Ovary (tissue), 3 donors: Measurements from ENCODE around the gene PPT1.

Source experiments
- POLR2A ChIP-seq: fragments of 450-650 bp; IDR thresholded peaks from one replicate; pipeline ENCODE4 v1.6.1; 2017; ENCODE audit warnings: antibody characterized with exemption, mild to moderate bottlenecking, moderate library complexity
- TF ChIP-seq, protein P1 (sequence below), 3 donors: fragments of 450-650 bp in 2 of 3; fragments of 200-600 bp in 1 of 3; IDR thresholded peaks; one replicate each; pipeline versions ENCODE4 v1.5.1 to v1.8.0; 2016 to 2022; ENCODE audit warnings: antibody characterized with exemption in 3 of 3, mild to moderate bottlenecking in 1 of 3
- donor health status: DM: no; HTN: no; CAD: no.

DNA sequence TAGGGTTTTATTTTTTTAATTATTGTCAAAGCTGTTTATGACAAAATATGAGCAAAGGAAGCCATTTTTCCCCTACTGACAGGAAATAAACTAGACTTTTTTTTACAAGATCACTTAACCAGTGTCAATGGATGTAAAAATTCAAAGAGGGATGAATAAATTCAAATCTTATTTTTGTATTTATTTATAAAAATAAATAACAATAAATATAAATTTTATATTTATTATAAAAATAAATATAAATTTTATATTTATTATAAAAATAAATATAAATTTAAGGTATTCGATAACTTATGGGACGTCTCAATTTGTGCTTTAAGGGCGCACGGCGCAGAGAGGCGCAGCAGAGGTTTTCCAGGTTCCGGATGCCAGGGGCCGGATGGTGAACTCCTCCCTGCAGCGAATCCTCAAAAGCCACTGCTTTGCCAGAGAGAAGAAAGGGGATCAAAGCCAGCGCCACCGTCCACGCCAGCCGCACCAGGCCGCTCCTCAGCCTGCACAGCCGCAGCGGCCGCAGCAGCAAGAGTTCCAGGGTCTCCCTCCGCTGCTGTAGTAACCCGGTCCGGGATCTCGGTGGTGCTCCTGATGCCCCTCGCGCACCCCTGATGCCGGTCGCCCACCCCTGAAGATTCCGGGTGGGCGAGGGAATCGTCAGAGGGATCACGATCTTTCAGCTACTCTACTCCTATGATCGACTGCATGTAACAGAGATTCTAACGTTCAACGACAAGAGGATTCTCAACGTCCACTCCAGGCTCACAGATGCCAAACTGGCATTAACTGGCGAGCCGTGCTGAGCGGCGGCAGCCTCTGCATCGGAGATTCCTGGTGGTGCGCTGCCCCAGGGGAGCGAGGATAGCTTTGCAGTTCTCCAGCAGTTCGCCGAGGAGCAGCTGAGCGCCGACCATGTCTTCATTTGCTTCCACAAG lies 35.6 kb upstream of the PPT1 start:
- TF ChIP-seq POLR2A = no peak
- TF ChIP-seq, protein P1, sequence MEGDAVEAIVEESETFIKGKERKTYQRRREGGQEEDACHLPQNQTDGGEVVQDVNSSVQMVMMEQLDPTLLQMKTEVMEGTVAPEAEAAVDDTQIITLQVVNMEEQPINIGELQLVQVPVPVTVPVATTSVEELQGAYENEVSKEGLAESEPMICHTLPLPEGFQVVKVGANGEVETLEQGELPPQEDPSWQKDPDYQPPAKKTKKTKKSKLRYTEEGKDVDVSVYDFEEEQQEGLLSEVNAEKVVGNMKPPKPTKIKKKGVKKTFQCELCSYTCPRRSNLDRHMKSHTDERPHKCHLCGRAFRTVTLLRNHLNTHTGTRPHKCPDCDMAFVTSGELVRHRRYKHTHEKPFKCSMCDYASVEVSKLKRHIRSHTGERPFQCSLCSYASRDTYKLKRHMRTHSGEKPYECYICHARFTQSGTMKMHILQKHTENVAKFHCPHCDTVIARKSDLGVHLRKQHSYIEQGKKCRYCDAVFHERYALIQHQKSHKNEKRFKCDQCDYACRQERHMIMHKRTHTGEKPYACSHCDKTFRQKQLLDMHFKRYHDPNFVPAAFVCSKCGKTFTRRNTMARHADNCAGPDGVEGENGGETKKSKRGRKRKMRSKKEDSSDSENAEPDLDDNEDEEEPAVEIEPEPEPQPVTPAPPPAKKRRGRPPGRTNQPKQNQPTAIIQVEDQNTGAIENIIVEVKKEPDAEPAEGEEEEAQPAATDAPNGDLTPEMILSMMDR (IDR thresholded peaks at IDR 0.05) = no peak
